T47D (cell line): ENCODE results near the gene PTPRD.

ENCODE experiments used
- DNase-seq, 2 experiments: peaks; one replicate each; pipeline versions ENCODE4 v3.0.0 to v3.0.0-alpha.2; 2011 to 2012; ENCODE audit warnings: low read depth in 1 of 2, low spot score in 1 of 2
- JUND ChIP-seq: IDR thresholded peaks from 2 replicates; pipeline ENCODE4 v1.6.1; 2012; ENCODE audit warnings: low read depth
- in situ Hi-C: cut with HindIII; loops from 2 replicates; pipeline ENCODE4 v1.10.0; 2016; ENCODE audit warnings: low sequenced_read_pairs, low pct_unique_long_range_greater_than_20kb

Gene PTPRD

DNA sequence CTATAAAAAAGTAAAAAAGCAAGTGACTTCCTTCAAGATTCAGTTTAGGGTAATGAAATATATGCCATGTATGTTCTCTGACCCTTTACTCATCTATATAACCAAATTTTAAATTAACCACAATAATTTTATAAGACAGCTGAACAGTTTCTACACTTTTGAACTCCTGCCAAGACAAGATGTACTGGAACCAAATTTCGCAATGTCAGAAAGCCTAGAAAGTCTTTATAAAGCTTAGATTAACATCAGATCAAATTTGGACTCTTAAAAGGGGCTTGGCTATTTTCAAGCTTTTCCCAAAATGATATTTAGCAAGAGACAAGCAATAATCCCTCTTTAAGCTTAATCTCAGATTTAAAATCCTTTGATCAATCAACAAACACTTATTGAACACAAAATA is 362.6 kb downstream of the PTPRD start:
- in situ Hi-C loops, result no loop called here
- no peak for TF ChIP-seq JUND
- no peak for DNase-seq

- no peak for TF ChIP-seq JUND
- no peak for DNase-seq
- in situ Hi-C loops, result no loop called here
These were observed 363.9 kb downstream of the PTPRD start for GRCh38 chr9:10248890-10249289.

GRCh38 chr9:10242255-10242654 is 370.5 kb downstream of the PTPRD start:
- in situ Hi-C loops, result no loop called here
- TF ChIP-seq JUND, result no peak
- no peak for DNase-seq

- no peak for TF ChIP-seq JUND
These were observed 374.7 kb downstream of the PTPRD start for GRCh38 chr9:10238087-10238486.

GRCh38 chr9:10237584-10237983 is 375.2 kb downstream of the PTPRD start:
- in situ Hi-C loops, result no loop called here
- no peak for DNase-seq
- no peak for TF ChIP-seq JUND

More at GRCh38 chr9:10238087-10238486, 374.7 kb downstream of the PTPRD start:
- no peak for DNase-seq
- in situ Hi-C loops, result no loop called here

DNA sequence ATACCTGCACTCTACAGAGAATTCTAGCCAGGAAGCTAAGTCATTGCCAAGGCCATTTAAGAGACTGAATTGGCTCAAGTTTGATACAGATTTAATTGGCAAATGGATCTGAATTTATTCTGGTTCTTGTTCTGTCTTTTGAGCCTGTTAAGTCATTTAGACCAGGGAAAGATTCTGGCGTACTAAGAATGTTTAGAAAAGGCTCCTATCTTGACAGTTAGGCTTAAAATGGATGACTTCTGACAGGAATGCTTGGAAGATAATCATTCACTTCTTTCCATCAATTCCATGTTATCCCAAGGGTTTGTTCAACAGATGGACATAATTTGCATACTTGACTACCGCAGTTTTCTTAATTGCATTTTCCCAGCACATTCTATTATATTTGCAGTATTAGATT is 376.6 kb downstream of the PTPRD start:
- in situ Hi-C loops, result no loop called here
- no peak for TF ChIP-seq JUND
- no peak for DNase-seq

DNA sequence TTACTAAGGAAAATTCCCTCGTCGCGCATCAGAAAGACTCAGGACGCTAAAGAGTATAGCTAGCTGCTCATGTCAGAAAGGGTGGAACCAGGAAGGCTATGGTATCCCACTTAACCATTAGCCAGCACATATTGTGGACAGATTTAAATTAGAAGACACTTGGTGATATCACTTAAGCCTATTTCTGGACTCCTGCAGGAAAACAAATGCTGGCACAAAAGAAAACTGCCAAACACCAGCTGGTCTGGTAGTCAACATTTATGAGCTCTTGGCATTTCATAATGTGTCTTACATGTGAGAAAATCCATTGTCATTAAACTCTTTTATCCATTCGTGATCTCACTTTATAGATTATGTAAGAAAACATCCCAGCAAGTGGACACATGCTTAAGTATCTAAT is 377.4 kb downstream of the PTPRD start:
- DNase-seq, result no peak
- in situ Hi-C loops, result no loop called here
- TF ChIP-seq JUND, result no peak

DNA sequence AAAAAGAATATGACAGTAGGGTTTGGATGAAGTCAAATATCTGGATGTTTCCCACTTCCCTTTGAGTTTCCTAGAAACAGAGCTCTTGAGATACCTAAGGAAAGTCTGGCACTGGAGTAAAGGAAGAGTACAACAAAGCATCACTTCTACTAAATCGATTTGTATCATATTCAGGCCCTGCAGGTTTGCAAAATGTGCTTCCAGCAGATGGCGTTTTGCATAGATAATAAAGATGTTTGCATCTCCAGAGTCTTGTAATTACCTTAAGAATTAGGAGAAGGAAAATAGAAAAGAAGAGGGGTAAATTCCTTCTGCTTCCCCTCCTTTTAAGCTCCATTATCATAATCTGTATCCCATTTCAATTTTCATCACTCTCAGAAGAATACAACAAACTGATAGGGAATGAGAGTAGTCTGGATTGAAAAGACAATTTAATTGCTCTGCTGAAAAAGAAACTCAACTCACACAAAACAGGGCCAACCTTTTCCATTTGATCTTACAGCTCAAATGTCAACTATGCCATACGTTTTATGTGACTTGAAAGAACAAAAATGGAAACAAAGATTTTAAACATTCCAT is 380.4 kb downstream of the PTPRD start:
- in situ Hi-C loops, result no loop called here
- no peak for TF ChIP-seq JUND
- peak in 1 of 2 experiments; percentile 18 for DNase-seq

DNA sequence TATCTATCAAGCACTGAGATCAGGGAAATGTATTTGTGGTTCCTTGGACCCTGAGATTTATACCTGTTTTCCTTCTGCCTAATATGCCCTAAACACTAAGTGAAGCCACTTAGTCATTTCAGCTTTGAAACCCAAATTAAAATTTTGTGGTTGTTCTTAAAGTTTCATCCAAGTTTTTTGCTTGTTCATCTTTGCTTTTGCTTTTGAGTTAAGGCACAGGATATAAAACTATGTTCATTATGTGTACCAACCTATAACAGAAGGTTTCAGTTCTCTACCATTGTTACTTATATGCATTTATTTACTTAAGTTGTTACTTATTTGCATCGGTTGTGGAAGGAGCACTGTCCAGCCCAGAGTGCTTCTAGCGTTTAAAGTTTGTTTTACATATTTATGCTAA is 382.3 kb downstream of the PTPRD start:
- TF ChIP-seq JUND, result no peak
- in situ Hi-C loops, result no loop called here
- no peak for DNase-seq

GRCh38 chr9:10228082-10228481 is 384.7 kb downstream of the PTPRD start:
- in situ Hi-C loops, result no loop called here
- no peak for DNase-seq
- TF ChIP-seq JUND, result no peak

- in situ Hi-C loops, result no loop called here
- no peak for DNase-seq
- no peak for TF ChIP-seq JUND
These were observed 385.8 kb downstream of the PTPRD start for GRCh38 chr9:10226996-10227395.

- no peak for DNase-seq
- no peak for TF ChIP-seq JUND
- in situ Hi-C loops, result no loop called here
These were observed 400.1 kb downstream of the PTPRD start for GRCh38 chr9:10212702-10213101.

DNA sequence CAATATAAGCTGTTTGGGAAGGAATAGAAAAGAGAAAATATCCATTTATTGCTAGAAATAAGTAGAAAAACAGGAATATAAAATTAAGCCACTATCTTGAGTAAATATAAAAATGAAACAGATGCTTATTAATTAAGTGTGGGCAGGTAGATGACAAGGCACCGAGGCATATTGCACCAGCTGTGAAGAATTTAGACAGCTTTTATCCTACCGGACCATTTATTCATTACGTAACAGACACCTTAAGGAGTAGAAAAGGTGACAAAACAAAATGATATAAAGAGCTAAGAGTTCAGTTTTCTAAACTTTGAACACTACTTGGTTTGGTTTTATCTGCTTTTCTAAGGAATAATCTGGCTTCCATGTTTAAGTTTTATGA is 404.1 kb downstream of the PTPRD start:
- in situ Hi-C loops, result no loop called here
- no peak for DNase-seq
- TF ChIP-seq JUND, result no peak

DNA sequence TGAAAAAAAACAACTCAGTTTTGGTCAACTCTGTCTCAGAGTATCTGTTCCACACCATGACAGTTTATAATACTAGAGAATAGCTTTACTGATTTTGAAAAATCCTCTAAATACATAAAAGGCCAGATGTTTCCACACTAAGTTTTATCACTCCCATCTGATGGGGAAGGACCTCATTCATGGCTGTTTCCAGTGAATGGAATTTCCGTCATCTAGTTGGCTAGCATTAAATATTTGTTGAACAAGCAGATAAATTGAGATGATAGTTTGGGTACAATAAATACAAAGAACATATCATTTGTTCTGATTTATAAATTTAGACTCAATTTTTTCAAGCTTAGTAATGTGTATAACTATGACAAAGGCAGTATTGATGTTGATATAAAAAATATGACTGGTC is 408.5 kb downstream of the PTPRD start:
- TF ChIP-seq JUND, result no peak
- in situ Hi-C loops, result no loop called here
- DNase-seq, result no peak
